ENCODE measurements around the gene TMEM154. TPM values are rescaled to one million over a fixed set of nuclear protein-coding genes. Genes with fewer than 3 reads are reported as not detected.

Gene TMEM154
- polyA plus RNA-seq, 1 of the 3 experiments (the other 2 are of a cell fraction), result 0.58 TPM

GRCh38 chr4:152630324-152630723 is 49.5 kb downstream of the TMEM154 start (continued):
- TF ChIP-seq SMC3 (IDR thresholded peaks at IDR 0.05; ENCODE audit: low read depth, low read length) (no peak), NRF1 (IDR thresholded peaks at IDR 0.05; ENCODE audit: low read depth, low read length) (no peak), TEAD4 (IDR thresholded peaks at IDR 0.05; ENCODE audit: borderline replicate concordance, insufficient read depth) (no peak), GABPA (IDR thresholded peaks at IDR 0.05; ENCODE audit: low read depth) (no peak)

- Histone ChIP-seq H3K79me2 (ENCODE audit: insufficient read depth) (no peaks in the 10 kb centered on the region), H4K20me1 (ENCODE audit: insufficient read depth) (no peaks in the 10 kb centered on the region), H3K9me2 (no peaks in the 10 kb centered on the region), H3K9ac (no peak overlapping the region), H2AFZ (ENCODE audit: low read depth) (no peak overlapping the region), H3K4me1 (ENCODE audit: control insufficient read depth in 1 of 2, insufficient read depth in 2 of 2, low read depth in 1 of 2, low read length in 1 of 2) (peaks cover 0 to 4% of the 10 kb centered on the region in 2 experiments; a peak in 1 of 4 replicates), H3K27ac (ENCODE audit: low read depth in 2 of 2, low read length in 1 of 2) (no peak overlapping the region), H3K9me3 (no peaks in the 10 kb centered on the region), H3K27me3 (ENCODE audit: insufficient read depth) (no peaks in the 10 kb centered on the region), H3K4me2 (no peak overlapping the region), H3K4me3 (ENCODE audit: low read depth in 2 of 2, low read length in 1 of 2) (no peak overlapping the region), H3K36me3 (replicated peaks in 1 of 2; ENCODE audit: control insufficient read depth in 1 of 2, insufficient read depth in 2 of 2, low read length in 1 of 2) (no peaks in the 10 kb centered on the region), H3F3A (replicated peaks; ENCODE audit: insufficient read depth) (no peaks in the 10 kb centered on the region)
- TF ChIP-seq TAF1 (IDR thresholded peaks at IDR 0.05; ENCODE audit: borderline replicate concordance, low read depth, low read length) (no peak), MEF2A (IDR thresholded peaks at IDR 0.05; ENCODE audit: borderline replicate concordance, low read depth) (no peak), FOXJ3 (CRISPR knock-in tag; IDR thresholded peaks at IDR 0.05) (no peak), NFIC (IDR thresholded peaks at IDR 0.05; ENCODE audit: borderline replicate concordance) (no peak), POLR2AphosphoS5 (IDR thresholded peaks at IDR 0.05; ENCODE audit: low read depth, low read length) (no peak), PBX3 (IDR thresholded peaks at IDR 0.05) (no peak), MXI1 (IDR thresholded peaks at IDR 0.05; ENCODE audit: low read depth, low read length) (no peak), USF1 (IDR thresholded peaks at IDR 0.05; ENCODE audit: borderline replicate concordance, low read depth) (no peak), SMC3 (IDR thresholded peaks at IDR 0.05; ENCODE audit: low read depth, low read length) (no peak), RCOR1 (IDR thresholded peaks at IDR 0.05; ENCODE audit: low read length) (no peak), TCF12 (IDR thresholded peaks at IDR 0.05) (no peak), EZH2phosphoT487 (IDR thresholded peaks at IDR 0.05; ENCODE audit: borderline replicate concordance, low read depth) (no peak), JUND (IDR thresholded peaks at IDR 0.05) (no peak)
- CTCF ChIA-PET, result interaction anchor here (3.1 to 5.9 kb wide), 2 partner anchors 11 to 128 kb away, joined by 10 to 36 read pairs; no protein-coding TSS in a partner anchor
- no peak for DNase-seq
- WGBS (ENCODE audit: low lambda C conversion rate), result 89% methylated on average over 3 of the region's 3 CpGs
- POLR2A ChIA-PET, result no interaction called here
Observed at GRCh38 chr4:152629908-152630307, 49.9 kb downstream of the TMEM154 start.

- no peak overlapping the region for H3K4me2 ChIP-seq
- no peaks in the 10 kb centered on the region for H3K27me3 ChIP-seq (ENCODE audit: insufficient read depth)
- no peaks in the 10 kb centered on the region for H4K20me1 ChIP-seq (ENCODE audit: insufficient read depth)
- no peak overlapping the region for H2AFZ ChIP-seq (ENCODE audit: low read depth)
- no peaks in the 10 kb centered on the region for H3K36me3 ChIP-seq (replicated peaks in 1 of 2; ENCODE audit: control insufficient read depth in 1 of 2, insufficient read depth in 2 of 2, low read length in 1 of 2)
- H3K9ac ChIP-seq, result no peak overlapping the region
- no peak overlapping the region for H3K27ac ChIP-seq (ENCODE audit: low read depth in 2 of 2, low read length in 1 of 2)
- ChIA-PET POLR2A (no interaction called here), CTCF (interaction anchor here (1.1 to 5.9 kb wide), 3 partner anchors 12 to 174 kb away, joined by 4 to 36 read pairs (median 10); no protein-coding TSS in a partner anchor)
- TF ChIP-seq SMC3 (IDR thresholded peaks at IDR 0.05; ENCODE audit: low read depth, low read length), result no peak
- no peak for TF ChIP-seq FOSL2 (IDR thresholded peaks at IDR 0.05; ENCODE audit: borderline replicate concordance, low read depth)
- peaks cover 0 to 2% of the 10 kb centered on the region in 2 experiments; a peak in 1 of 4 replicates for H3K4me1 ChIP-seq (ENCODE audit: control insufficient read depth in 1 of 2, insufficient read depth in 2 of 2, low read depth in 1 of 2, low read length in 1 of 2)
- no peak for DNase-seq
- WGBS (ENCODE audit: low lambda C conversion rate), result 87% methylated on average over 5 of the region's 5 CpGs
- H3K9me2 ChIP-seq, result no peaks in the 10 kb centered on the region
- H3K4me3 ChIP-seq (ENCODE audit: low read depth in 2 of 2, low read length in 1 of 2), result no peak overlapping the region
- H3K79me2 ChIP-seq (ENCODE audit: insufficient read depth), result no peaks in the 10 kb centered on the region
- H3K9me3 ChIP-seq, result no peaks in the 10 kb centered on the region
- H3F3A ChIP-seq (replicated peaks; ENCODE audit: insufficient read depth), result no peaks in the 10 kb centered on the region
Observed at GRCh38 chr4:152628128-152628527, 51.7 kb downstream of the TMEM154 start.
